ENCODE data around the gene AQP3.

- TF ChIP-seq CTCF (IDR thresholded peaks at IDR 0.05 in 4 of 5, conservative IDR thresholded peaks at IDR 0.05 in 1 of 5) = no peak
- no peak for TF ChIP-seq POLR2A (IDR thresholded peaks at IDR 0.05)
Measured at GRCh38 chr9:33450621-33451146, 3.3 kb upstream of the AQP3 start.

Data from gastrocnemius medialis (tissue), 4 donors.